ENCODE data around the gene EEF1AKMT1.

EEF1AKMT1 gene

DNA sequence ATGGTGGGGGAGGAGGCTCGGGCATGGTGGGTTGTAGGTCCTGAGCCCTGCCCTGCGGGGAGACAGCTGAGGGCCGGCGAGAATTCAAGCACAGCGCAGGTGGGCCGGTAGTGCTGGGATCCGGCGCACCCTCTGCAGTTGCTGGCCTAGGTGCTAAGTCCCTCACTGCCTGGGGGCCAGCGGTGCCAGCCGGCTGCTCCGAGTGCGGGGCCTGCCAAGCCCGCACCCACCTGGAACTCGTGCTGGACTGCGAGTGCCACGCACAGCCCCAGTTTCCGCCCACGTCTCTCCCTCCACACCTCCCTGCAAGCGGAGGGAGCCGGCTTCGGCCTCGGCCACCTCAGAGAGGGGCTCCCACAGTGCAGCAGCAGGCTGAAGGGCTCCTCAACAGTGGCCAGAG, 33.7 kb downstream of the EEF1AKMT1 start:
- Histone ChIP-seq H3K27me3 (replicated peaks; ENCODE audit: control insufficient read depth, insufficient read depth, low read length) (no peaks in the 10 kb centered on the region), H3K4me3 (replicated peaks; ENCODE audit: low read depth, low read length) (no peak overlapping the region), H3K36me3 (ENCODE audit: control insufficient read depth, insufficient read depth, low read length) (no peaks in the 10 kb centered on the region)
- DNase-seq (ENCODE audit: extremely low read depth, insufficient read length), result no peak
- TF ChIP-seq, protein P1, sequence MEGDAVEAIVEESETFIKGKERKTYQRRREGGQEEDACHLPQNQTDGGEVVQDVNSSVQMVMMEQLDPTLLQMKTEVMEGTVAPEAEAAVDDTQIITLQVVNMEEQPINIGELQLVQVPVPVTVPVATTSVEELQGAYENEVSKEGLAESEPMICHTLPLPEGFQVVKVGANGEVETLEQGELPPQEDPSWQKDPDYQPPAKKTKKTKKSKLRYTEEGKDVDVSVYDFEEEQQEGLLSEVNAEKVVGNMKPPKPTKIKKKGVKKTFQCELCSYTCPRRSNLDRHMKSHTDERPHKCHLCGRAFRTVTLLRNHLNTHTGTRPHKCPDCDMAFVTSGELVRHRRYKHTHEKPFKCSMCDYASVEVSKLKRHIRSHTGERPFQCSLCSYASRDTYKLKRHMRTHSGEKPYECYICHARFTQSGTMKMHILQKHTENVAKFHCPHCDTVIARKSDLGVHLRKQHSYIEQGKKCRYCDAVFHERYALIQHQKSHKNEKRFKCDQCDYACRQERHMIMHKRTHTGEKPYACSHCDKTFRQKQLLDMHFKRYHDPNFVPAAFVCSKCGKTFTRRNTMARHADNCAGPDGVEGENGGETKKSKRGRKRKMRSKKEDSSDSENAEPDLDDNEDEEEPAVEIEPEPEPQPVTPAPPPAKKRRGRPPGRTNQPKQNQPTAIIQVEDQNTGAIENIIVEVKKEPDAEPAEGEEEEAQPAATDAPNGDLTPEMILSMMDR (IDR thresholded peaks at IDR 0.05; ENCODE audit: insufficient read depth, low read length, poor library complexity, severe bottlenecking), result no peak

DNA sequence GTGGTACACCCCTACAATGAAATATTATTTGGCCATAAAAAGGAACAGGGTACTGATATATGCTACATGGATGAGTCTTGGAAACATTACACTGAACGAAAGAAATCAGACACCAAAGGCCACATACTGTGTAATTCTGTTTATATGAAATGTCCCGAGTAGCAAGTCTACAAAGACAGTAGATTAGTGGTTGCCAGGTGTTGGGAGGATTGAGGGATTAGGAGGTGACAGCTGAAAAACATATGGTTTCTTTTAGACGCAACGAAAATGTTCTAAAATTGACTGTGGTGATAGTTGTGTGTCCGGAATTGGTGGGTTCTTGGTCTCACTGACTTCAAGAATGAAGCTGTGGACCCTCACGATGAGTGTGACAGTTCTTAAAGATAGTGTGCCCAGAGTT, 35.1 kb downstream of the EEF1AKMT1 start:
- H3K36me3 ChIP-seq (ENCODE audit: control insufficient read depth, insufficient read depth, low read length), result no peaks in the 10 kb centered on the region
- no peak overlapping the region for H3K4me3 ChIP-seq (replicated peaks; ENCODE audit: low read depth, low read length)
- no peak for DNase-seq (ENCODE audit: extremely low read depth, insufficient read length)
- TF ChIP-seq, protein P1 (IDR thresholded peaks at IDR 0.05; ENCODE audit: insufficient read depth, low read length, poor library complexity, severe bottlenecking), result no peak
- H3K27me3 ChIP-seq (replicated peaks; ENCODE audit: control insufficient read depth, insufficient read depth, low read length), result no peaks in the 10 kb centered on the region

DNA sequence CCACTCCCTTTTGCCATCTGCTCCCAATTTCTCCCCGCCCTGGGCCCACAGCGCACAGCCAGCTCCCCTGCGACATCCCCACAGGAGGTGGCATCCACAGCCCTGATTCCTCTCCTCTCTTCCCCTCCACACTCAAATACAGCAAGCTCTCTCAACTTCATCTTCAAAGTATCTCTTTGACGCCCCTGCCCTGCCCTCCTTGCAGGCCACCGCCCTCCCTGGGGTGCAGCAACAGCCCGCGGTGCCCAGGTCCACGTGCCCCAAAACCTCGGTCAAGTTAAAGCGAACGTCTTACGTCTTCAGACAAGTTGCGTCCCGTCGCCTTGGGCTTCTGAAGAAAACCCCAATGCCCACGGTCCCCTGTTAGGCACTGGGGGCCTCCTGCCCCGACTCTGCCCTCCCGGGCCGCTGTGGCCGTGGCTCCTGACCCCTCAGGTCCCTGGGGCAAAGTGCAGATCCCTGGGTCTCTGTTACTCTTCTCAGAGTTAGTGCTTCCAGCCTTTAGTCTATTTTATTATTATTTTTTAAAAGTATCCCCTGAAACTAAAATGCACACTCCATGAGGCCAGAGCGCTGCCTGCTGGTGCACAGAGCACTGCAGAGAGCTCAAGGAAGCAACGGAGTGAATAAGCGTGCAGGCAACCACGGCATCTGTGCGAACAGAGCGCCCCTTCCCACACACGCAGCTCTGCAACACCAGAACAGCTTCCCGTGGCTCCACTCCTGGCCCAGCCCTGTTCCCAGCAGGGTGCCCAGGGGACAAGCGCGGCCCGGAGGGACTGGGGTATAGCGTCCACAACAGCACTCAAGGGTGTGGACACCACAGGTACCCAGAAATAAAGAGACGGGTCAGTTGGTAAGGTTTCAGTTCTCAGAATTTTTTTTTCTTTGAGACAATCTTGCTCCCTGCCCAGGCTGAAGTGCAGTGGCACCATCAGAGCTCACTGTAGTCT, 43.9 kb downstream of the EEF1AKMT1 start:
- no peak overlapping the region for H3K4me3 ChIP-seq (replicated peaks; ENCODE audit: low read depth, low read length)
- DNase-seq (ENCODE audit: extremely low read depth, insufficient read length), result no peak
- TF ChIP-seq, protein P1 (IDR thresholded peaks at IDR 0.05; ENCODE audit: insufficient read depth, low read length, poor library complexity, severe bottlenecking), result no peak
- no peaks in the 10 kb centered on the region for H3K27me3 ChIP-seq (replicated peaks; ENCODE audit: control insufficient read depth, insufficient read depth, low read length)
- H3K36me3 ChIP-seq (ENCODE audit: control insufficient read depth, insufficient read depth, low read length), result no peaks in the 10 kb centered on the region

DNA sequence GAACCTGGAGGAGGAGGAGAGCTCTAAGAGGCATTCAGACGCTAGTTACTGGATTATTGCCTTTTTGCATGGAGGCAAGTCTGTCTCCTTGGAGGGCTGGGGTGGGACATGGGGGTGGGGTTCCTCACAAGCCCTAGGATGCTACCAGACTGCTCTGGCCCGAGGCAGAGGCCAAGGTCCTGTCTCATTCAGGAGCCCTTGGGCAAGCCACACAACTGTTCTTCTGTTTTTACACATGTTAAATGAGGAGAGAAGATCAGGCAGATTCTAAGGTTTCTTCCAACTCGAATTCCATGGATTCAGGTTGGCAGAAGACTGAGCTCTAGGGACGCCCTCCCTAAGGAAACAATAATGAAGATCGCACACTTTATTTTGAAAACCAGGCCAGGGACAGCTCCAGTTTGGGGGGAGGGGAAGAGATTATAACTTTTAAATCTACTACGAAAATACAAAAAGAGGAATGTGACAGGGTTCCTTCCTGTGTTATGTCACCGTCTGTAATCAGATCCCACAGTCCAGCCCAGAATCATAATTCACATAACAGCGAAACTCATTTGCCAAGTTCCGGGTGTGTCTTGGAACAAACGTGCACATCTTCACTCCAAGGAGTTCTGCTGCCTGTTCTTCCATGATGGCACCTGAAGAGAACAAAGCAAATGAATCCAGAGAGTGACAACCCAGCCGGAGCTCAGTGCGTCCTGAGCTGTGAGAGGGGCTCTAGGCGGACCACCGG, 45.0 kb downstream of the EEF1AKMT1 start:
- DNase-seq (ENCODE audit: extremely low read depth, insufficient read length), result no peak
- Histone ChIP-seq H3K27me3 (replicated peaks; ENCODE audit: control insufficient read depth, insufficient read depth, low read length) (no peaks in the 10 kb centered on the region), H3K4me3 (replicated peaks; ENCODE audit: low read depth, low read length) (no peak overlapping the region), H3K36me3 (ENCODE audit: control insufficient read depth, insufficient read depth, low read length) (no peaks in the 10 kb centered on the region)
- TF ChIP-seq, protein P1 (IDR thresholded peaks at IDR 0.05; ENCODE audit: insufficient read depth, low read length, poor library complexity, severe bottlenecking), result no peak

DNA sequence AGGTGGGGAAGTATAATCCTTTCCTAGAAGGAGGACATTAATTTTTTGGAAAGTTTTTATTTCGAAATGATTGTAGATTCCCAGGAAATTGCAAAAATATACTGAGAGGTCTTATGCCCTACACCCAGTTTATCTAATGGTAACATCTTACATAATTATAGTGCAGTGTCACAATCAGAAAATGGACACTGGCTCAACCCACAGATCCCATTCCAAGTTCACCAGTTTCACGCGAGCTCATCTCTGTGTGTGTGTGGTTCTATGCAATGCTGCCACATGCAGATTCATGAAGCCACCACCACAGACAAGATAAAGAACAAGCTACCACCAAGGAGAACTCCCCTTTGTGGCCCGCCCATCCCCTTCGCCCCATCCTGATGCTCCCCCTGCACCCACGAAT, 45.9 kb downstream of the EEF1AKMT1 start:
- H3K36me3 ChIP-seq (ENCODE audit: control insufficient read depth, insufficient read depth, low read length), result no peaks in the 10 kb centered on the region
- no peaks in the 10 kb centered on the region for H3K27me3 ChIP-seq (replicated peaks; ENCODE audit: control insufficient read depth, insufficient read depth, low read length)
- no peak for DNase-seq (ENCODE audit: extremely low read depth, insufficient read length)
- TF ChIP-seq, protein P1 (IDR thresholded peaks at IDR 0.05; ENCODE audit: insufficient read depth, low read length, poor library complexity, severe bottlenecking), result no peak
- no peak overlapping the region for H3K4me3 ChIP-seq (replicated peaks; ENCODE audit: low read depth, low read length)

All from GM06990 (cell line).